OCI-LY1 (cell line): ENCODE measurements around the gene TM4SF1.

Experiments
- EZH2 ChIP-seq: fragments of 200-600 bp; sonication (generic), shearing (Covaris generic); IDR thresholded peaks from 2 replicates; pipeline ENCODE4 v1.8.0; 2017; ENCODE audit warnings: borderline replicate concordance, mixed run types, mild to moderate bottlenecking, antibody characterized with exemption, low read length, moderate library complexity, mixed read lengths
- TF ChIP-seq, protein P1 (sequence below): fragments of 200-600 bp; sonication (generic), shearing (Covaris generic); IDR thresholded peaks from 2 replicates; pipeline ENCODE4 v1.5.1; 2017; ENCODE audit warnings: mild to moderate bottlenecking, antibody characterized with exemption, low read length, moderate library complexity, mixed read lengths

DNA sequence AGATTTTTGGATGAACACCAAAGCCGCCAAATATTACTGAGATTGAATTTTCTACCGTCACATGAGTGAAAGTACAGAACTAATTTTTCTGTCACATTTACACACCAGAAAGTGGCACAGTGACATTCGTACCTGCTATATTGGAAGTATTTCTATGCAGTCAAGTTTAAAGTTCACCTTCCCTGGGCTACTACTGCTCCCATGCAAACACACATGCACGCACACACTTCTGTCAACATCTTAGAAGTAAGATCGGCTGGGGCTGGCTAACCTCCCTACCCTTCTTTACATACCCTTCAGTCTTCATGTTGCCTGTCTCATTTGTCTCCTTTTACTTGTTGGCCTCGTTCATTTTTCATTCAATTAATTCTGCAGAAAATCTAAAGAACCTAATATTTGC is 19.0 kb upstream of the TM4SF1 start:
- TF ChIP-seq, protein P1, sequence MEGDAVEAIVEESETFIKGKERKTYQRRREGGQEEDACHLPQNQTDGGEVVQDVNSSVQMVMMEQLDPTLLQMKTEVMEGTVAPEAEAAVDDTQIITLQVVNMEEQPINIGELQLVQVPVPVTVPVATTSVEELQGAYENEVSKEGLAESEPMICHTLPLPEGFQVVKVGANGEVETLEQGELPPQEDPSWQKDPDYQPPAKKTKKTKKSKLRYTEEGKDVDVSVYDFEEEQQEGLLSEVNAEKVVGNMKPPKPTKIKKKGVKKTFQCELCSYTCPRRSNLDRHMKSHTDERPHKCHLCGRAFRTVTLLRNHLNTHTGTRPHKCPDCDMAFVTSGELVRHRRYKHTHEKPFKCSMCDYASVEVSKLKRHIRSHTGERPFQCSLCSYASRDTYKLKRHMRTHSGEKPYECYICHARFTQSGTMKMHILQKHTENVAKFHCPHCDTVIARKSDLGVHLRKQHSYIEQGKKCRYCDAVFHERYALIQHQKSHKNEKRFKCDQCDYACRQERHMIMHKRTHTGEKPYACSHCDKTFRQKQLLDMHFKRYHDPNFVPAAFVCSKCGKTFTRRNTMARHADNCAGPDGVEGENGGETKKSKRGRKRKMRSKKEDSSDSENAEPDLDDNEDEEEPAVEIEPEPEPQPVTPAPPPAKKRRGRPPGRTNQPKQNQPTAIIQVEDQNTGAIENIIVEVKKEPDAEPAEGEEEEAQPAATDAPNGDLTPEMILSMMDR, result no peak
- no peak for TF ChIP-seq EZH2
